Gastroesophageal sphincter (tissue), 4 donors: ENCODE data around the gene SUCLG2. TPM values are rescaled to one million over a fixed set of nuclear protein-coding genes. Genes with fewer than 3 reads are reported as not detected.

ENCODE experiments used
- ATAC-seq: fragments of 150-250 bp; one replicate; pipeline ENCODE4 v1.9.1; 2016; ENCODE audit warnings: mild to moderate bottlenecking, moderate library complexity
- H3K27ac ChIP-seq, 4 donors: fragments of 200-600 bp; sonication (generic) in 3 of 4; 1 replicate in 3 of 4; 2 replicates in 1 of 4; pipeline ENCODE4 v1.5.1; 2016 to 2019
- H3K27me3 ChIP-seq: fragments of 200-600 bp; sonication (generic); one replicate; pipeline ENCODE4 v1.5.1; 2019
- H3K36me3 ChIP-seq, 2 donors: fragments of 200-600 bp; sonication (generic); one replicate each; pipeline ENCODE4 v1.5.1; 2019; ENCODE audit warnings: control low read depth in 1 of 2
- H3K4me1 ChIP-seq, 3 donors: fragments of 200-600 bp; sonication (generic); 1 replicate in 2 of 3; 2 replicates in 1 of 3; pipeline ENCODE4 v1.5.1; 2016 to 2019; ENCODE audit warnings: control low read depth in 2 of 3
- H3K4me3 ChIP-seq, 2 donors: fragments of 200-600 bp; sonication (generic); one replicate each; pipeline ENCODE4 v1.5.1; 2019; ENCODE audit warnings: mild to moderate bottlenecking in 1 of 2, moderate library complexity in 1 of 2
- H3K9me3 ChIP-seq, 3 donors: fragments of 200-600 bp; sonication (generic); one replicate each; pipeline ENCODE4 v1.5.1; 2017 to 2019; ENCODE audit warnings: control low read depth in 2 of 3
- EP300 ChIP-seq: sonication (generic); formaldehyde crosslinking; IDR thresholded peaks from one replicate; pipeline ENCODE4 v1.6.1; 2017; ENCODE audit warnings: antibody characterized with exemption, mild to moderate bottlenecking
- POLR2A ChIP-seq, 2 donors: fragments of 450-650 bp; IDR thresholded peaks; one replicate each; pipeline ENCODE4 v1.6.1; 2017; ENCODE audit warnings: antibody characterized with exemption in 2 of 2, mild to moderate bottlenecking in 2 of 2, moderate library complexity in 1 of 2
- POLR2AphosphoS5 ChIP-seq: sonication (generic); formaldehyde crosslinking; IDR thresholded peaks from one replicate; pipeline ENCODE4 v1.6.1; 2017; ENCODE audit warnings: antibody characterized with exemption
- WGBS, 2 donors: methylation state at CpG; one replicate each; pipeline ENCODE4 v1.1.5; 2018; ENCODE audit warnings: low coverage in 1 of 2; 5-methylcytosine and 5-hydroxymethylcytosine counted together
- total RNA-seq, 4 donors: library from RNA; depleted of rRNA; stranded (reverse); fragments of >200 nt; gene quantifications; one replicate each; pipeline ENCODE4 v1.1.0, GENCODE V29; 2016
- TF ChIP-seq, protein P1 (sequence below), 4 experiments: fragments of 200-600 bp in 2 of 4; fragments of 450-650 bp in 2 of 4; sonication (generic) in 1 of 4; IDR thresholded peaks; one replicate each; pipeline ENCODE4 v1.5.1; 2017 to 2019; ENCODE audit warnings: antibody characterized with exemption in 4 of 4, mild to moderate bottlenecking in 2 of 4, moderate library complexity in 2 of 4

Gene SUCLG2
- total RNA-seq, 4 donors from 2014 or later: 53.3 to 79.4 (median 69.8) TPM

DNA sequence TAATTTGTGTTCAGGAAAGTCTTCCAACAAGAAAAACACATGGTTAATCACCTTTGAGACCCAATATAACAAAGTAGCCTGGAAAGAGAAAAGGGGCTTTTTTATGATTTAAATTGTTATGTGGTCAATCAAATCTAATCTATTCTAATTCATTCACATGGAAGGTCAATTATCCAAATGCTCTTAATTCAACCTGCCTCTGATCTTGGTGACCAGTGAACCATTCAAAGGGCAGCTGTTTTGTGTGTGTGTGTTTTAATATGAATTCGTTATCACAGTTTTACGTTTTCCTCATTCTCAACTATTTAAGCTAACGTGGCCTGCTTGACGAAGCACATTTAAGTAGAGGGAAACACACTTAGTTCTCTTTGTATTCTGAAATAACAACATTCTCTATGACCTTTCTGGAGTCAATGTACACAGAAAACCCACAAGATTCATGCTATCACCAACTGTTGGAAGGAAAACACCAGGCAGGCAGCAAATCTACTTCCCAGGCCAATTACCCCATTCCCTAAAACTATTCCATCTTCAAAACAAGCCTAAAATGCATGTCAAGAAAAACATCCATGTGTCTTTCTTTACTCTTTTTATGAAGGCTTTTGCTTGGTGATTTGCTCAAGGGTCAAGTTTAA lies 195.4 kb downstream of the SUCLG2 start:
- no peaks in the 10 kb centered on the region for H3K36me3 ChIP-seq
- 93 to 96% methylated on average over 4 of the region's 4 CpGs for WGBS, 2 donors
- H3K9me3 ChIP-seq: no peaks in the 10 kb centered on the region
- no peaks in the 10 kb centered on the region for H3K4me1 ChIP-seq
- H3K27ac ChIP-seq: no peak overlapping the region
- no peak overlapping the region for H3K4me3 ChIP-seq
- ATAC-seq: no peak
- TF ChIP-seq EP300: no peak
- TF ChIP-seq, protein P1, sequence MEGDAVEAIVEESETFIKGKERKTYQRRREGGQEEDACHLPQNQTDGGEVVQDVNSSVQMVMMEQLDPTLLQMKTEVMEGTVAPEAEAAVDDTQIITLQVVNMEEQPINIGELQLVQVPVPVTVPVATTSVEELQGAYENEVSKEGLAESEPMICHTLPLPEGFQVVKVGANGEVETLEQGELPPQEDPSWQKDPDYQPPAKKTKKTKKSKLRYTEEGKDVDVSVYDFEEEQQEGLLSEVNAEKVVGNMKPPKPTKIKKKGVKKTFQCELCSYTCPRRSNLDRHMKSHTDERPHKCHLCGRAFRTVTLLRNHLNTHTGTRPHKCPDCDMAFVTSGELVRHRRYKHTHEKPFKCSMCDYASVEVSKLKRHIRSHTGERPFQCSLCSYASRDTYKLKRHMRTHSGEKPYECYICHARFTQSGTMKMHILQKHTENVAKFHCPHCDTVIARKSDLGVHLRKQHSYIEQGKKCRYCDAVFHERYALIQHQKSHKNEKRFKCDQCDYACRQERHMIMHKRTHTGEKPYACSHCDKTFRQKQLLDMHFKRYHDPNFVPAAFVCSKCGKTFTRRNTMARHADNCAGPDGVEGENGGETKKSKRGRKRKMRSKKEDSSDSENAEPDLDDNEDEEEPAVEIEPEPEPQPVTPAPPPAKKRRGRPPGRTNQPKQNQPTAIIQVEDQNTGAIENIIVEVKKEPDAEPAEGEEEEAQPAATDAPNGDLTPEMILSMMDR (IDR thresholded peaks at IDR 0.05): no peak
- TF ChIP-seq POLR2A (IDR thresholded peaks at IDR 0.05): no peak
- no peaks in the 10 kb centered on the region for H3K27me3 ChIP-seq

DNA sequence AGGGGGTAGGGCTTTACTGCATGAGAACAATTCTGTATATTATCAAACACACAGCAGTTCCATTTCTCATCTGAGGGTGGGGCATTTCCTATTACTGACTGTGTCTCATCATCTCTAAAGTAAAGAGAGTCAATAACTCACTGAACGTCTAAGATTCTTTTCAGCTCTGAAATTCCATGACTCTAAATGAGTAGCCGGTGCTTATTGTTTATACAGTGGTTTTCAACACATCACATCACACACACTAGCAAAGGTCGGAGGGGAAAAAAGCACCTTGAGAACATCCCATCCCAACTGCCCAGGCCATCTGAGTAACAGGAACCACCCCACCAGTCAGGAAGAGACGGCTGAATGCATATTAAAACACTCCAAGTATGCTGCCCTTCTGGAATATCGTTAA lies 196.0 kb downstream of the SUCLG2 start:
- no peaks in the 10 kb centered on the region for H3K36me3 ChIP-seq
- no peak overlapping the region for H3K27ac ChIP-seq
- TF ChIP-seq, protein P1 (IDR thresholded peaks at IDR 0.05): no peak
- TF ChIP-seq POLR2AphosphoS5: no peak
- TF ChIP-seq EP300: no peak
- TF ChIP-seq POLR2A (IDR thresholded peaks at IDR 0.05): no peak
- H3K4me3 ChIP-seq: no peak overlapping the region
- no peaks in the 10 kb centered on the region for H3K27me3 ChIP-seq
- no peaks in the 10 kb centered on the region for H3K9me3 ChIP-seq
- 58 to 61% methylated on average over 2 to 5 of the region's 5 CpGs for WGBS, 2 donors
- no peaks in the 10 kb centered on the region for H3K4me1 ChIP-seq
- ATAC-seq: no peak

DNA sequence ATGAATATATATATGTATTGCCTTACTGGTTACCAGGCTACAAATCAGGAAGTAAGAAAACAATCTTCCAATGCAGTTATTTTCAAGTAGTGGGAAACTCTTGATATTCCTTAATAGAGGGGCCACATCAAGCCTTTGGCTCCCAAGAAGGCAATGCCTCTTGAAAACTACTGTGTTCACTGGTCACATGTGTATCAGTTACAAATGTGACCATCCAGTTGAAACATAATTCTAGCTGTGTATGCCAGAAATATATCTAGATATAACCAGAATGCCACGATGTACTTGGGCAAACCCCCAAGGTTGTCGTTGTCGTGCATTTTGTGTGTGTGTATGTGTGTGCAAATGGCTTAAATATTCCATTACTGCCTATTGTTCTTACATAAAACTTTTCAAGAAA lies 200.8 kb downstream of the SUCLG2 start:
- TF ChIP-seq, protein P1 (IDR thresholded peaks at IDR 0.05): no peak
- TF ChIP-seq POLR2A (IDR thresholded peaks at IDR 0.05) (no peak), EP300 (no peak), POLR2AphosphoS5 (no peak)
- H3K27ac ChIP-seq: no peak overlapping the region
- no peaks in the 10 kb centered on the region for H3K9me3 ChIP-seq
- no peaks in the 10 kb centered on the region for H3K27me3 ChIP-seq
- WGBS, 2 donors: 83 to 96% methylated on average over 3 of the region's 3 CpGs
- no peaks in the 10 kb centered on the region for H3K36me3 ChIP-seq
- H3K4me1 ChIP-seq: no peaks in the 10 kb centered on the region
- no peak for ATAC-seq
- H3K4me3 ChIP-seq: no peak overlapping the region

DNA sequence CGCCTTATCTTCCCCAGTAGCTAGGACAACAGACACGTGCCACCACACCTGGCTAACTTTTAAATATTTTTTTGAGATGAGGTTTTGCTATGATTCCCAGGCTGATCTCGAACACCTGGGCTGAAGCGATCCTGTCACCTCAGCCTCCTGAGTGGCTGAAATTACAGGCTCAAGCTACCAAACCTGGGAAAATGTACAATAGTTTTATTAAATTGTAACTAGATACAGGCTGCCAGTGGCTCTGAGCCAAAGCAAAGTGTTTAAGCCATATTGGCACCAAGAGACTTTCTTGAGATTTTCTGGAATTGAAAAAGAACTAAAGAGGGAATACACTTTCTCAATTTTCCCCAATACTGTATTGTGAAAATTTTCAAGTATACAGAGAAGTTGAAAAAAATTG lies 204.3 kb downstream of the SUCLG2 start:
- WGBS, 2 donors: 83 to 88% methylated on average over 4 of the region's 4 CpGs
- no peak for ATAC-seq
- Histone ChIP-seq H3K27ac (no peak overlapping the region), H3K4me1 (no peaks in the 10 kb centered on the region), H3K27me3 (no peaks in the 10 kb centered on the region), H3K36me3 (no peaks in the 10 kb centered on the region), H3K4me3 (no peak overlapping the region), H3K9me3 (no peaks in the 10 kb centered on the region)
- TF ChIP-seq, protein P1 (IDR thresholded peaks at IDR 0.05): no peak
- TF ChIP-seq POLR2AphosphoS5 (no peak), EP300 (no peak), POLR2A (IDR thresholded peaks at IDR 0.05) (no peak)

DNA sequence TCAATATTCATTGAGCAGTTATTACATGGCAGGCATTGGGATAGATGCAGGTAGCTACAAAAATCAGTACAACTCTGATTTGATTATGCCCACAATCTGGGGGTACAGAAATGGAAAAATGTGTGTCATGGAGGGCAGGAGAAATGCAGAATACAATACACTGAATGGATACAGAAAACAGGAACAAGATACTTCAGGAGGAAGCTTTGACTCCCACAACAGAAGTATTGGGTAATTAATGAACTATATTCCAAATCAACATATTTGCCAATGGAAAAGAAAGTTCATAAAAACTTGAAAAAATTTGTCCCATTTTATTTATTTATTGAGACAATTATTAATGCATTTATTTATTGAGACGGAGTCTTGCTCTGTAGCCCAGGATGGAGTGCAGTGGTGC lies 207.0 kb downstream of the SUCLG2 start:
- Histone ChIP-seq H3K27me3 (no peaks in the 10 kb centered on the region), H3K4me3 (no peak overlapping the region), H3K4me1 (no peaks in the 10 kb centered on the region), H3K36me3 (no peaks in the 10 kb centered on the region), H3K9me3 (no peaks in the 10 kb centered on the region), H3K27ac (no peak overlapping the region)
- WGBS, 2 donors: 88 to 100% methylated on average over 1 of the region's 1 CpG
- no peak for ATAC-seq
- TF ChIP-seq EP300: no peak
- no peak for TF ChIP-seq POLR2A (IDR thresholded peaks at IDR 0.05)
- TF ChIP-seq, protein P1 (IDR thresholded peaks at IDR 0.05): no peak
- TF ChIP-seq POLR2AphosphoS5: no peak
